GM12878 (cell line): ENCODE data around the gene RNF220. TPM values are rescaled to one million over a fixed set of nuclear protein-coding genes. Genes with fewer than 3 reads are reported as not detected.

ENCODE experiments used
- ATAC-seq: fragments of 200-7000 bp; cut with Tn5 transposase; 3 replicates; pipeline ENCODE4 v1.9.1; 2020; ENCODE audit warnings: mild to moderate bottlenecking, moderate library complexity
- BruUV-seq: library from RNA; stranded (reverse); fragments of 400-500 nt; replicated peaks from 2 replicates; lab custom pipeline; 2021; lab: Mats Ljungman, UMichigan
- CTCF ChIA-PET: fragments of 300-600 bp; sonication (Branson Sonifier 250); formaldehyde crosslinking; extraction: SDS; loops from one replicate; lab custom pipeline; 2021; ENCODE audit warnings: inconsistent platforms; lab: Yijun Ruan, JAX
- POLR2A ChIA-PET: fragments of 350-600 bp; formaldehyde crosslinking; extraction: SDS; loops from one replicate; lab custom pipeline; 2021; ENCODE audit warnings: inconsistent platforms; lab: Charles Lee
- RAD21 ChIA-PET: fragments of 300-600 bp; sonication (Branson Sonifier 250); formaldehyde crosslinking; loops from one replicate; lab custom pipeline; 2023; ENCODE audit warnings: antibody characterized with exemption; ENCODE audit not compliant: unreplicated experiment; lab: Charles Lee
- SMC1A ChIA-PET: fragments of 300-600 bp; sonication (Branson Sonifier 250); formaldehyde crosslinking; loops from one replicate; lab custom pipeline; 2023; ENCODE audit not compliant: unreplicated experiment, uncharacterized antibody; lab: Charles Lee
- DNase-seq: peaks from one replicate; pipeline ENCODE4 v3.0.0-alpha.2; 2011; ENCODE audit warnings: low read depth, low spot score
- FAIRE-seq: peaks from 3 replicates; lab custom pipeline; 2011; peaks lifted over from hg19 to GRCh38; lab: Jason Lieb, UNC
- H2AFZ ChIP-seq: 2 replicates; pipeline ENCODE4 v1.6.0; 2011; ENCODE audit warnings: low read depth, low read length, control low read depth; ENCODE audit not compliant: control insufficient read depth
- H3K27ac ChIP-seq: 2 replicates; pipeline ENCODE4 v1.5.1; 2011; ENCODE audit warnings: control low read depth; ENCODE audit not compliant: control insufficient read depth, insufficient read depth
- H3K27me3 ChIP-seq, 2 experiments: replicated peaks in 1 of 2; 2 replicates each; pipeline versions ENCODE4 v1.6.0 to v1.6.1; 2011; ENCODE audit warnings: low read length in 1 of 2; ENCODE audit not compliant: control insufficient read depth in 2 of 2, insufficient read depth in 2 of 2
- H3K36me3 ChIP-seq, 2 experiments: 2 replicates each; pipeline ENCODE4 v1.5.1; 2011; ENCODE audit warnings: low read length in 1 of 2; ENCODE audit not compliant: control insufficient read depth in 2 of 2, insufficient read depth in 2 of 2
- H3K4me1 ChIP-seq: 2 replicates; pipeline ENCODE4 v1.6.1; 2011; ENCODE audit warnings: mild to moderate bottlenecking, low read length, moderate library complexity, mixed read lengths; ENCODE audit not compliant: control insufficient read depth, insufficient read depth
- H3K4me2 ChIP-seq: 2 replicates; pipeline ENCODE4 v1.6.0; 2011; ENCODE audit warnings: control low read depth; ENCODE audit not compliant: control insufficient read depth, insufficient read depth
- H3K4me3 ChIP-seq: fragments of 200-600 bp; sonication (generic); 2 replicates; pipeline ENCODE4 v1.5.1; 2016
- H3K79me2 ChIP-seq: 2 replicates; pipeline ENCODE4 v1.6.0; 2011; ENCODE audit warnings: low read length; ENCODE audit not compliant: control insufficient read depth, insufficient read depth
- H3K9ac ChIP-seq: 2 replicates; pipeline ENCODE4 v1.8.0; 2011; ENCODE audit warnings: low read length, control low read depth, mixed read lengths; ENCODE audit not compliant: control insufficient read depth, insufficient read depth
- H3K9me3 ChIP-seq: replicated peaks from 3 replicates; pipeline ENCODE4 v1.5.1; 2011; ENCODE audit warnings: mild to moderate bottlenecking, low read length; ENCODE audit not compliant: control insufficient read depth, insufficient read depth
- H4K20me1 ChIP-seq: 2 replicates; pipeline ENCODE4 v1.6.0; 2011; ENCODE audit not compliant: control insufficient read depth, insufficient read depth
- CBX3 ChIP-seq: fragments of 200-600 bp; sonication (generic); IDR thresholded peaks from 2 replicates; pipeline ENCODE4 v1.6.1; 2016; ENCODE audit warnings: low read depth, borderline replicate concordance
- CEBPB ChIP-seq, 2 experiments: fragments of 150-350 bp in 1 of 2; IDR thresholded peaks; 2 replicates each; pipeline ENCODE4 v1.6.1; 2012 to 2014; ENCODE audit warnings: low read depth in 2 of 2, low read length in 2 of 2, borderline replicate concordance in 1 of 2, inconsistent platforms in 1 of 2
- EZH2 ChIP-seq: IDR thresholded peaks from 2 replicates; pipeline ENCODE4 v1.6.1; 2012; ENCODE audit warnings: low read depth, mild to moderate bottlenecking, control low read depth, inconsistent platforms, low read length, borderline replicate concordance; ENCODE audit not compliant: control insufficient read depth
- FOS ChIP-seq: IDR thresholded peaks from 3 replicates; pipeline ENCODE4 v1.6.1; 2011; ENCODE audit warnings: borderline replicate concordance; ENCODE audit not compliant: insufficient read length; ENCODE audit errors: extremely low read depth
- GABPA ChIP-seq: IDR thresholded peaks from 2 replicates; pipeline ENCODE4 v1.6.1; 2014; ENCODE audit warnings: antibody characterized with exemption, low read depth, mild to moderate bottlenecking, inconsistent platforms
- MTA2 ChIP-seq: fragments of 450-650 bp; IDR thresholded peaks from 2 replicates; pipeline ENCODE4 v1.6.1; 2016; ENCODE audit warnings: low read depth, mild to moderate bottlenecking, moderate library complexity
- PAX8 ChIP-seq: fragments of 450-650 bp; IDR thresholded peaks from 2 replicates; pipeline ENCODE4 v1.6.1; 2017; ENCODE audit warnings: mild to moderate bottlenecking, moderate library complexity
- PBX3 ChIP-seq: IDR thresholded peaks from 2 replicates; pipeline ENCODE4 v1.6.1; 2011; ENCODE audit warnings: mild to moderate bottlenecking, low read depth, low read length, moderate library complexity; ENCODE audit not compliant: insufficient replicate concordance
- POLR2A ChIP-seq: IDR thresholded peaks from 2 replicates; pipeline ENCODE4 v1.6.1; 2011; ENCODE audit warnings: low read depth, mild to moderate bottlenecking, low read length
- RAD51 ChIP-seq: fragments of 450-650 bp; IDR thresholded peaks from 2 replicates; pipeline ENCODE4 v1.6.1; 2016; ENCODE audit warnings: moderate library complexity, mild to moderate bottlenecking, inconsistent platforms
- ZNF217 ChIP-seq: fragments of 450-650 bp; IDR thresholded peaks from 2 replicates; pipeline ENCODE4 v1.6.1; 2017; ENCODE audit warnings: antibody characterized with exemption, mild to moderate bottlenecking
- WGBS: methylation state at CpG from one replicate; pipeline ENCODE4 v1.1.6; 2016; ENCODE audit warnings: low lambda C conversion rate; ENCODE audit not compliant: insufficient replicate concordance, insufficient coverage; ENCODE audit errors: missing lambda C conversion rate; 5-methylcytosine and 5-hydroxymethylcytosine counted together
- in situ Hi-C: fragments of 300-500 bp; cut with MboI; formaldehyde crosslinking; loops from 9 replicates; pipeline ENCODE4 v1.14.3; 2018; ENCODE audit warnings: mixed read lengths
- intact Hi-C: fragments of 100-400 bp; cut with micrococcal nuclease; formaldehyde crosslinking; loops from one replicate; pipeline ENCODE4 v1.14.2; 2022; ENCODE audit not compliant: unreplicated experiment
- polyA plus RNA-seq, 11 experiments: library from polyadenylated mRNA; depleted of rRNA in 4 of 11; unstranded in 6 of 11; stranded (reverse) in 5 of 11; fragments of >200 nt; fragmentation: Nextera tagmentation in 4 of 11; fragmentation: Illumina TruSeq in 1 of 11; extraction: Ambion mirVana in 4 of 11; extraction: Trizol in 1 of 11; gene quantifications; 1 replicate in 1 of 11; 2 replicates in 10 of 11; pipeline versions ENCODE4 v1.2.1 to v1.2.3, GENCODE V29; 2011 to 2016; ENCODE audit warnings: inconsistent platforms in 2 of 11, missing spikeins in 2 of 11, low read depth in 1 of 11
- total RNA-seq, 4 experiments: library from RNA; depleted of rRNA in 3 of 4; stranded (reverse); fragments of >200 nt in 3 of 4; fragmentation: Illumina TruSeq in 1 of 4; extraction: Trizol in 1 of 4; gene quantifications; 2 replicates each; pipeline versions ENCODE4 v1.2.1 to v1.2.3, GENCODE V29; 2013 to 2021
- TF ChIP-seq, protein P1 (sequence below): IDR thresholded peaks from 2 replicates; pipeline ENCODE4 v1.6.1; 2012; ENCODE audit warnings: low read length, inconsistent platforms
- TF ChIP-seq, protein P2 (sequence below): fragments of 450-650 bp; IDR thresholded peaks from 2 replicates; pipeline ENCODE4 v1.6.1; 2017; ENCODE audit warnings: mild to moderate bottlenecking, moderate library complexity
- TF ChIP-seq, protein P3 (sequence below): fragments of 450-650 bp; IDR thresholded peaks from 2 replicates; pipeline ENCODE4 v1.6.1; 2017; ENCODE audit warnings: low read depth, mild to moderate bottlenecking, moderate library complexity

RNF220 gene
- total and polyA plus RNA-seq, 10 of the 15 experiments (the other 5 are each of a cell fraction or from before 2014, with no cell fraction given) = 4.6 to 84.1 (median 53.7) TPM

DNA sequence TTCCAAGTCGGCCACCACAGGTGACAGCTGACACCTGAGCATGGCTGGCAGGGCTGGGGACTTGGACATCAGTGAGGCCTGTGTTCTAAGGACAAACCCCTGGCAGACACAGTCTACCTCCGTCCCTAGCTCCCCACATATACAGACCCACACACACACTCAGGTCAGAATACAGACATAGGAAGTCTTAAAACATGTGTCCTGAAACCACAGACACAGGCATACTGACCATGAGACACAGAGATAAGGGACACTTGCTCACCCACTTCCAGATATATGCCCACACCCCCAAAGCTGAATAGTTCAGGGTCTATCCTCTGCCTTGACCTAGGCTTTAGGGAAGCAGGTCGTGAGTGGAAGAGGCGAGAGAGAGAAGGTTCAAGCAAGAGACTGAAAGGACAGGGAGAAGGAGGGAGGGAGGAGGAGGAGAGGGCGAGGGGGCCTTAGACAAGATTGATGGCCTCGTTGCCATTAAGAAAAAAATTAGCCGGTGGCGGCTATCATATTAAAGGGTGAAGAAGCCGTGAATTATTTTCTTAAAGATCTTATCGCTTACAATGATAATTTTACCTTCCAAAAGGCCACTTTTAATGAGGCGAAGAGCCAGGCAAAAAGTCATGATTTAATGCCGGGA is 219.3 kb downstream of the RNF220 start:
- no peak overlapping the region for H3K4me3 ChIP-seq
- H3K27ac ChIP-seq = no peak overlapping the region
- in situ Hi-C loops (no loop called here), intact Hi-C loops (no loop called here)
- BruUV-seq = no TSS peak
- no peak for FAIRE-seq
- ATAC-seq = no peak; the same call in 2 of the 3 replicates
- no peak overlapping the region for H3K4me2 ChIP-seq
- H3K9me3 ChIP-seq = no peaks in the 10 kb centered on the region
- H2AFZ ChIP-seq = no peak overlapping the region
- no peaks in the 10 kb centered on the region for H3K79me2 ChIP-seq
- no peaks in the 10 kb centered on the region for H3K36me3 ChIP-seq
- ChIA-PET CTCF (interaction anchor here (0.8 to 2.7 kb wide), 2 partner anchors 17 to 28 kb away, joined by 3 to 10 read pairs; no protein-coding TSS in a partner anchor), POLR2A (no interaction called here), SMC1A (interaction anchor here (1.3 kb wide), 1 partner anchor 16 kb away, joined by 4 read pairs; no protein-coding TSS in a partner anchor), RAD21 (no interaction called here)
- DNase-seq = no peak
- 37% methylated on average over 12 of the region's 12 CpGs for WGBS
- no peaks in the 10 kb centered on the region; a peak in 2 of 4 replicates for H3K27me3 ChIP-seq
- H4K20me1 ChIP-seq = no peaks in the 10 kb centered on the region
- no peaks in the 10 kb centered on the region for H3K4me1 ChIP-seq
- TF ChIP-seq, protein P1, sequence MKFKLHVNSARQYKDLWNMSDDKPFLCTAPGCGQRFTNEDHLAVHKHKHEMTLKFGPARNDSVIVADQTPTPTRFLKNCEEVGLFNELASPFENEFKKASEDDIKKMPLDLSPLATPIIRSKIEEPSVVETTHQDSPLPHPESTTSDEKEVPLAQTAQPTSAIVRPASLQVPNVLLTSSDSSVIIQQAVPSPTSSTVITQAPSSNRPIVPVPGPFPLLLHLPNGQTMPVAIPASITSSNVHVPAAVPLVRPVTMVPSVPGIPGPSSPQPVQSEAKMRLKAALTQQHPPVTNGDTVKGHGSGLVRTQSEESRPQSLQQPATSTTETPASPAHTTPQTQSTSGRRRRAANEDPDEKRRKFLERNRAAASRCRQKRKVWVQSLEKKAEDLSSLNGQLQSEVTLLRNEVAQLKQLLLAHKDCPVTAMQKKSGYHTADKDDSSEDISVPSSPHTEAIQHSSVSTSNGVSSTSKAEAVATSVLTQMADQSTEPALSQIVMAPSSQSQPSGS = no peak
- TF ChIP-seq FOS (no peak), PAX8 (no peak), PBX3 (no peak), CEBPB (IDR thresholded peaks at IDR 0.05; ENCODE audit: borderline replicate concordance in 1 of 2, low read depth in 2 of 2, low read length in 2 of 2) (no peak), ZNF217 (no peak), POLR2A (no peak), CBX3 (no peak), GABPA (no peak), EZH2 (no peak), RAD51 (no peak), MTA2 (no peak)
- TF ChIP-seq, protein P2, sequence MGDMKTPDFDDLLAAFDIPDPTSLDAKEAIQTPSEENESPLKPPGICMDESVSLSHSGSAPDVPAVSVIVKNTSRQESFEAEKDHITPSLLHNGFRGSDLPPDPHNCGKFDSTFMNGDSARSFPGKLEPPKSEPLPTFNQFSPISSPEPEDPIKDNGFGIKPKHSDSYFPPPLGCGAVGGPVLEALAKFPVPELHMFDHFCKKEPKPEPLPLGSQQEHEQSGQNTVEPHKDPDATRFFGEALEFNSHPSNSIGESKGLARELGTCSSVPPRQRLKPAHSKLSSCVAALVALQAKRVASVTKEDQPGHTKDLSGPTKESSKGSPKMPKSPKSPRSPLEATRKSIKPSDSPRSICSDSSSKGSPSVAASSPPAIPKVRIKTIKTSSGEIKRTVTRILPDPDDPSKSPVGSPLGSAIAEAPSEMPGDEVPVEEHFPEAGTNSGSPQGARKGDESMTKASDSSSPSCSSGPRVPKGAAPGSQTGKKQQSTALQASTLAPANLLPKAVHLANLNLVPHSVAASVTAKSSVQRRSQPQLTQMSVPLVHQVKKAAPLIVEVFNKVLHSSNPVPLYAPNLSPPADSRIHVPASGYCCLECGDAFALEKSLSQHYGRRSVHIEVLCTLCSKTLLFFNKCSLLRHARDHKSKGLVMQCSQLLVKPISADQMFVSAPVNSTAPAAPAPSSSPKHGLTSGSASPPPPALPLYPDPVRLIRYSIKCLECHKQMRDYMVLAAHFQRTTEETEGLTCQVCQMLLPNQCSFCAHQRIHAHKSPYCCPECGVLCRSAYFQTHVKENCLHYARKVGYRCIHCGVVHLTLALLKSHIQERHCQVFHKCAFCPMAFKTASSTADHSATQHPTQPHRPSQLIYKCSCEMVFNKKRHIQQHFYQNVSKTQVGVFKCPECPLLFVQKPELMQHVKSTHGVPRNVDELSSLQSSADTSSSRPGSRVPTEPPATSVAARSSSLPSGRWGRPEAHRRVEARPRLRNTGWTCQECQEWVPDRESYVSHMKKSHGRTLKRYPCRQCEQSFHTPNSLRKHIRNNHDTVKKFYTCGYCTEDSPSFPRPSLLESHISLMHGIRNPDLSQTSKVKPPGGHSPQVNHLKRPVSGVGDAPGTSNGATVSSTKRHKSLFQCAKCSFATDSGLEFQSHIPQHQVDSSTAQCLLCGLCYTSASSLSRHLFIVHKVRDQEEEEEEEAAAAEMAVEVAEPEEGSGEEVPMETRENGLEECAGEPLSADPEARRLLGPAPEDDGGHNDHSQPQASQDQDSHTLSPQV = no peak
- TF ChIP-seq, protein P3, sequence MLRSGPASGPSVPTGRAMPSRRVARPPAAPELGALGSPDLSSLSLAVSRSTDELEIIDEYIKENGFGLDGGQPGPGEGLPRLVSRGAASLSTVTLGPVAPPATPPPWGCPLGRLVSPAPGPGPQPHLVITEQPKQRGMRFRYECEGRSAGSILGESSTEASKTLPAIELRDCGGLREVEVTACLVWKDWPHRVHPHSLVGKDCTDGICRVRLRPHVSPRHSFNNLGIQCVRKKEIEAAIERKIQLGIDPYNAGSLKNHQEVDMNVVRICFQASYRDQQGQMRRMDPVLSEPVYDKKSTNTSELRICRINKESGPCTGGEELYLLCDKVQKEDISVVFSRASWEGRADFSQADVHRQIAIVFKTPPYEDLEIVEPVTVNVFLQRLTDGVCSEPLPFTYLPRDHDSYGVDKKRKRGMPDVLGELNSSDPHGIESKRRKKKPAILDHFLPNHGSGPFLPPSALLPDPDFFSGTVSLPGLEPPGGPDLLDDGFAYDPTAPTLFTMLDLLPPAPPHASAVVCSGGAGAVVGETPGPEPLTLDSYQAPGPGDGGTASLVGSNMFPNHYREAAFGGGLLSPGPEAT = no peak
- H3K9ac ChIP-seq = no peak overlapping the region
